CD4-positive, alpha-beta T cell (primary cell): ENCODE measurements around the gene BNIP2. TPM values are rescaled to one million over a fixed set of nuclear protein-coding genes. Genes with fewer than 3 reads are reported as not detected.
"Not testable (repeated sequence)": the region's sequence is repeated elsewhere in the genome, so short reads cannot be mapped to it uniquely, and the experiment has no call there.

Experiments
- ATAC-seq: fragments of 200-7000 bp; cut with Tn5 transposase; one replicate; pipeline ENCODE4 v1.10.0; 2022; ENCODE audit warnings: mild to moderate bottlenecking; ENCODE audit not compliant: poor library complexity
- CTCF ChIA-PET: fragments of 350-600 bp; sonication (Branson Sonifier 250); formaldehyde crosslinking; loops from one replicate; lab custom pipeline; 2021; ENCODE audit warnings: antibody characterized with exemption, inconsistent platforms; lab: Charles Lee
- POLR2A ChIA-PET: fragments of 350-600 bp; sonication (Branson Sonifier 250); formaldehyde crosslinking; loops from one replicate; lab custom pipeline; 2021; ENCODE audit warnings: antibody characterized with exemption, inconsistent platforms; lab: Charles Lee
- DNase-seq, 14 experiments: peaks; one replicate each; pipeline ENCODE4 v3.0.0-alpha.2; 2013 to 2020; ENCODE audit warnings: mixed read lengths in 2 of 14
- H3K27ac ChIP-seq, 2 donors: one replicate each; pipeline versions ENCODE4 v1.5.1 to v1.7.0; 2013; ENCODE audit warnings: low read length in 2 of 2, low read depth in 1 of 2, mild to moderate bottlenecking in 1 of 2
- H3K27me3 ChIP-seq, 2 experiments: 1 replicate in 1 of 2; 2 replicates in 1 of 2; pipeline versions ENCODE4 v1.6.1 to v1.7.0; 2013; ENCODE audit warnings: low read length in 2 of 2, control low read depth in 1 of 2, mild to moderate bottlenecking in 1 of 2, moderate library complexity in 1 of 2; ENCODE audit not compliant: insufficient read depth in 2 of 2, control insufficient read depth in 1 of 2
- H3K36me3 ChIP-seq: one replicate; pipeline ENCODE4 v1.6.1; 2013; ENCODE audit warnings: low read length, control low read depth; ENCODE audit not compliant: insufficient read depth
- H3K4me1 ChIP-seq: one replicate; pipeline ENCODE4 v1.6.1; 2013; ENCODE audit warnings: low read length, control low read depth; ENCODE audit not compliant: insufficient read depth
- H3K4me3 ChIP-seq: one replicate; pipeline ENCODE4 v1.5.1; 2013; ENCODE audit warnings: mild to moderate bottlenecking, low read length, moderate library complexity
- H3K9me3 ChIP-seq, 2 experiments: 1 replicate in 1 of 2; 2 replicates in 1 of 2; pipeline versions ENCODE4 v1.6.1 to v1.7.0; 2013; ENCODE audit warnings: low read length in 2 of 2, mild to moderate bottlenecking in 2 of 2, control low read depth in 1 of 2, moderate library complexity in 1 of 2; ENCODE audit not compliant: control insufficient read depth in 1 of 2, insufficient read depth in 1 of 2
- H3K27ac Mint-ChIP-seq: one replicate; pipeline ENCODE4 v1.8.0; 2020; ENCODE audit warnings: mixed read lengths
- H3K27me3 Mint-ChIP-seq: one replicate; pipeline ENCODE4 v1.8.0; 2021; ENCODE audit warnings: mixed read lengths
- H3K36me3 Mint-ChIP-seq: one replicate; pipeline ENCODE4 v1.8.0; 2021; ENCODE audit warnings: low read depth, mixed read lengths
- H3K4me1 Mint-ChIP-seq: one replicate; pipeline ENCODE4 v1.8.0; 2021; ENCODE audit warnings: low read depth, mixed read lengths
- H3K4me3 Mint-ChIP-seq: one replicate; pipeline ENCODE4 v1.8.0; 2020; ENCODE audit warnings: mild to moderate bottlenecking, mixed read lengths
- H3K9me3 Mint-ChIP-seq: one replicate; pipeline ENCODE4 v1.8.0; 2020; ENCODE audit warnings: mixed read lengths
- CTCF ChIP-seq: fragments of 200-600 bp; IDR thresholded peaks from one replicate; pipeline ENCODE4 v1.8.0; 2022; ENCODE audit warnings: antibody characterized with exemption, mild to moderate bottlenecking
- intact Hi-C, 2 experiments: fragments of 100-400 bp; cut with DNase I in 1 of 2; cut with micrococcal nuclease in 1 of 2; formaldehyde crosslinking; loops; one replicate each; pipeline versions ENCODE4 v1.15.1 to v1.9.0; 2023 to 2025; cut with DNase I, micrococcal nuclease
- total RNA-seq, 174 experiments: library from RNA in 2 of 174; stranded (reverse) in 2 of 174; gene quantifications; one replicate each; pipeline ENCODE4 v1.2.3 and lab custom pipeline; 2021 to 2026

Gene BNIP2
- total RNA-seq, 2 experiments from 2014 or later = 109 TPM

GRCh38 chr15:59702351-59702750 is 13.2 kb upstream of the BNIP2 start:
- CTCF ChIA-PET = no interaction called here
- Mint-ChIP-seq H3K27me3 (peaks cover 5% of the 10 kb centered on the region), H3K9me3 (no peaks in the 10 kb centered on the region), H3K36me3 (no peaks in the 10 kb centered on the region), H3K4me3 (no peak overlapping the region), H3K27ac (no peak overlapping the region), H3K4me1 (no peaks in the 10 kb centered on the region)
- H3K4me3 ChIP-seq = no peak overlapping the region
- intact Hi-C loops = no loop called here
- H3K27me3 ChIP-seq = no peaks in the 10 kb centered on the region
- H3K9me3 ChIP-seq = no peaks in the 10 kb centered on the region
- ATAC-seq = no peak
- no peaks in the 10 kb centered on the region for H3K4me1 ChIP-seq
- POLR2A ChIA-PET = no interaction called here
- no peaks in the 10 kb centered on the region for H3K36me3 ChIP-seq
- H3K27ac ChIP-seq = no peak overlapping the region
- no peak for DNase-seq
- no peak for TF ChIP-seq CTCF

- H3K4me3 Mint-ChIP-seq = no peak overlapping the region
- no peak overlapping the region for H3K27ac ChIP-seq
- peaks cover 5% of the 10 kb centered on the region for H3K27me3 Mint-ChIP-seq
- intact Hi-C loops = no loop called here
- H3K9me3 ChIP-seq = no peaks in the 10 kb centered on the region
- H3K4me3 ChIP-seq = no peak overlapping the region
- TF ChIP-seq CTCF = no peak
- DNase-seq (no peak), ATAC-seq (no peak)
- H3K36me3 Mint-ChIP-seq = no peaks in the 10 kb centered on the region
- no peak overlapping the region for H3K27ac Mint-ChIP-seq
- no peaks in the 10 kb centered on the region for H3K4me1 Mint-ChIP-seq
- POLR2A ChIA-PET = no interaction called here
- H3K9me3 Mint-ChIP-seq = no peaks in the 10 kb centered on the region
- H3K36me3 ChIP-seq = no peaks in the 10 kb centered on the region
- no peaks in the 10 kb centered on the region for H3K27me3 ChIP-seq
- CTCF ChIA-PET = no interaction called here
- no peaks in the 10 kb centered on the region for H3K4me1 ChIP-seq
Observed at GRCh38 chr15:59701880-59702279, 12.8 kb upstream of the BNIP2 start.

- no peaks in the 10 kb centered on the region for H3K27me3 Mint-ChIP-seq
- ChIA-PET POLR2A (no interaction called here), CTCF (no interaction called here)
- ATAC-seq (no peak), DNase-seq (no peak)
- Histone ChIP-seq H3K27ac (no peak overlapping the region), H3K36me3 (no peaks in the 10 kb centered on the region), H3K4me1 (no peaks in the 10 kb centered on the region), H3K4me3 (no peak overlapping the region), H3K9me3 (no peaks in the 10 kb centered on the region), H3K27me3 (no peaks in the 10 kb centered on the region)
- H3K36me3 Mint-ChIP-seq = no peaks in the 10 kb centered on the region
- H3K4me3 Mint-ChIP-seq = no peak overlapping the region
- no peak for TF ChIP-seq CTCF
- H3K9me3 Mint-ChIP-seq = no peaks in the 10 kb centered on the region
- intact Hi-C loops = loop anchor here in 1 of 2 experiments (10.0 kb wide), 1 partner anchor 625 kb away; no protein-coding TSS in a partner anchor
- no peaks in the 10 kb centered on the region for H3K4me1 Mint-ChIP-seq
- no peak overlapping the region for H3K27ac Mint-ChIP-seq
Observed at GRCh38 chr15:59699810-59700431, 10.8 kb upstream of the BNIP2 start.

- H3K27ac Mint-ChIP-seq = not testable (repeated sequence)
Observed at GRCh38 chr15:59698065-59698464, 8.9 kb upstream of the BNIP2 start.

More at GRCh38 chr15:59698065-59698464, 8.9 kb upstream of the BNIP2 start:
- H3K4me3 Mint-ChIP-seq, H3K4me1 Mint-ChIP-seq, ATAC-seq, H3K27me3 Mint-ChIP-seq, H3K36me3 Mint-ChIP-seq, DNase-seq, H3K4me1 ChIP-seq, H3K9me3 Mint-ChIP-seq, H3K27ac ChIP-seq, H3K36me3 ChIP-seq, H3K4me3 ChIP-seq, H3K27me3 ChIP-seq, H3K9me3 ChIP-seq, POLR2A ChIA-PET: not testable (repeated sequence)
- intact Hi-C loops = loop anchor here in 1 of 2 experiments (10.0 kb wide), 1 partner anchor 627 kb away; no protein-coding TSS in a partner anchor
- CTCF ChIA-PET = interaction anchor here (1.4 kb wide), 1 partner anchor 14 kb away, joined by 3 read pairs; no protein-coding TSS in a partner anchor
